Neuronal stem cell (in vitro differentiated cells): ENCODE measurements around the gene HOXA2.

Experiments
- DNase-seq: peaks from one replicate; pipeline ENCODE4 v3.0.0-alpha.2; 2013; ENCODE audit warnings: low spot score
- H2AFZ ChIP-seq: one replicate; pipeline ENCODE4 v1.6.1; 2013; ENCODE audit warnings: mild to moderate bottlenecking, low read length, inconsistent platforms
- H2AK5ac ChIP-seq: 2 replicates; pipeline ENCODE4 v1.6.1; 2013; ENCODE audit warnings: low read depth, mild to moderate bottlenecking, inconsistent platforms, low read length, moderate library complexity, mixed read lengths
- H2BK120ac ChIP-seq: 2 replicates; pipeline ENCODE4 v1.6.1; 2013; ENCODE audit warnings: low read depth, mild to moderate bottlenecking, inconsistent platforms, low read length, moderate library complexity, mixed read lengths
- H2BK12ac ChIP-seq: one replicate; pipeline ENCODE4 v1.6.1; 2013; ENCODE audit warnings: low read length, inconsistent platforms
- H2BK15ac ChIP-seq: 2 replicates; pipeline ENCODE4 v1.6.1; 2013; ENCODE audit warnings: mild to moderate bottlenecking, low read length, inconsistent platforms, mixed read lengths
- H2BK5ac ChIP-seq: one replicate; pipeline ENCODE4 v1.6.1; 2013; ENCODE audit warnings: inconsistent platforms, mild to moderate bottlenecking, low read length, moderate library complexity
- H3K14ac ChIP-seq: one replicate; pipeline ENCODE4 v1.6.1; 2013; ENCODE audit warnings: low read length, inconsistent platforms
- H3K18ac ChIP-seq: 2 replicates; pipeline ENCODE4 v1.6.1; 2013; ENCODE audit warnings: low read length, inconsistent platforms
- H3K23ac ChIP-seq: 2 replicates; pipeline ENCODE4 v1.6.1; 2013; ENCODE audit warnings: low read depth, mild to moderate bottlenecking, mixed read lengths, low read length, inconsistent platforms; ENCODE audit not compliant: poor library complexity
- H3K27ac ChIP-seq: replicated peaks from 3 replicates; pipeline ENCODE4 v1.5.1; 2013; ENCODE audit warnings: low read length, inconsistent platforms
- H3K27me3 ChIP-seq, 3 experiments: 2 replicates each; pipeline ENCODE4 v1.6.1; 2013; ENCODE audit warnings: low read length in 3 of 3, mild to moderate bottlenecking in 2 of 3, inconsistent platforms in 1 of 3, low read depth in 1 of 3, mixed read lengths in 1 of 3, moderate library complexity in 1 of 3; ENCODE audit not compliant: control insufficient read depth in 3 of 3, insufficient read depth in 3 of 3
- H3K36me3 ChIP-seq, 2 donors: replicated peaks in 1 of 2; 2 replicates each; pipeline ENCODE4 v1.6.1; 2013; ENCODE audit warnings: low read length in 2 of 2; ENCODE audit not compliant: control insufficient read depth in 2 of 2, insufficient read depth in 2 of 2
- H3K4ac ChIP-seq: 2 replicates; pipeline ENCODE4 v1.6.1; 2013; ENCODE audit warnings: inconsistent platforms, mild to moderate bottlenecking, low read length, moderate library complexity
- H3K4me1 ChIP-seq, 2 donors: 1 replicate in 1 of 2; 2 replicates in 1 of 2; pipeline ENCODE4 v1.6.1; 2013; ENCODE audit warnings: low read length in 2 of 2, low read depth in 1 of 2; ENCODE audit not compliant: control insufficient read depth in 2 of 2, insufficient read depth in 1 of 2
- H3K4me2 ChIP-seq: one replicate; pipeline ENCODE4 v1.6.1; 2013; ENCODE audit warnings: mild to moderate bottlenecking, low read length, inconsistent platforms; ENCODE audit not compliant: insufficient read depth, poor library complexity, severe bottlenecking
- H3K4me3 ChIP-seq, 2 donors: 2 replicates each; pipeline ENCODE4 v1.5.1; 2013; ENCODE audit warnings: low read length in 2 of 2, mild to moderate bottlenecking in 2 of 2, inconsistent platforms in 1 of 2, moderate library complexity in 1 of 2
- H3K79me1 ChIP-seq: one replicate; pipeline ENCODE4 v1.6.1; 2013; ENCODE audit warnings: low read depth, mild to moderate bottlenecking, inconsistent platforms, low read length, moderate library complexity
- H3K9ac ChIP-seq: one replicate; pipeline ENCODE4 v1.6.1; 2013; ENCODE audit warnings: mild to moderate bottlenecking, low read depth, low read length, inconsistent platforms; ENCODE audit not compliant: poor library complexity
- H3K9me3 ChIP-seq, 2 donors: replicated peaks in 1 of 2; 2 replicates each; pipeline versions ENCODE3 to v1.6.1; 2013; ENCODE audit warnings: low read length in 2 of 2, mild to moderate bottlenecking in 2 of 2, inconsistent platforms in 1 of 2, low read depth in 1 of 2, mixed read lengths in 1 of 2, moderate library complexity in 1 of 2; ENCODE audit not compliant: control insufficient read depth in 2 of 2, insufficient read depth in 1 of 2
- H4K8ac ChIP-seq: one replicate; pipeline ENCODE4 v1.6.1; 2013; ENCODE audit warnings: low read depth, mild to moderate bottlenecking, inconsistent platforms, low read length, moderate library complexity
- H4K91ac ChIP-seq: one replicate; pipeline ENCODE4 v1.6.1; 2013; ENCODE audit warnings: low read length, low read depth, mild to moderate bottlenecking, inconsistent platforms; ENCODE audit not compliant: poor library complexity
- WGBS, 2 donors: extraction: QIAGEN DNeasy Blood & Tissue Kit; methylation state at CpG; one replicate each; pipeline ENCODE4 v1.1.7; 2013; ENCODE audit warnings: missing lambda C conversion rate in 2 of 2, mixed read lengths in 1 of 2; ENCODE audit not compliant: insufficient read length in 2 of 2, insufficient replicate concordance in 1 of 2; ENCODE audit errors: extremely low coverage in 2 of 2; 5-methylcytosine and 5-hydroxymethylcytosine counted together

HOXA2 gene

GRCh38 chr7:27096768-27097514 lies 5.5 kb downstream of the HOXA2 start:
- Histone ChIP-seq H4K8ac (no peak overlapping the region), H2AFZ (peak overlapping the region; percentile 90), H3K79me1 (no peaks in the 10 kb centered on the region), H3K9me3 (peaks cover 0 to 3% of the 10 kb centered on the region in 2 donors), H2AK5ac (no peak overlapping the region), H3K36me3 (no peaks in the 10 kb centered on the region), H3K4ac (no peak overlapping the region), H3K4me1 (peaks cover 0 to 1% of the 10 kb centered on the region in 2 donors), H2BK120ac (no peak overlapping the region), H3K27ac (no peak overlapping the region), H4K91ac (no peak overlapping the region), H3K4me2 (peak overlapping the region; percentile 82), H3K14ac (no peak overlapping the region), H3K27me3 (peaks cover 53 to 100% (median 93%) of the 10 kb centered on the region in 3 experiments), H3K9ac (no peak overlapping the region), H2BK12ac (no peak overlapping the region), H2BK5ac (no peak overlapping the region), H3K4me3 (peak overlapping the region in 1 of 2 donors; percentile 30), H2BK15ac (no peak overlapping the region), H3K23ac (no peak overlapping the region), H3K18ac (no peak overlapping the region)
- no CpG with 5 or more reads among the region's 41 CpGs for WGBS, 2 donors
- peak; percentile 8 for DNase-seq

GRCh38 chr7:27095897-27096767 lies 6.4 kb downstream of the HOXA2 start, which contains the start of gene HOXA1:
Gene HOXA1 (minus strand): TSS chr7:27096000. CDS start chr7:27095912, 88 bp downstream.
- peak; percentile 48 for DNase-seq
- H2BK120ac ChIP-seq, result no peak within 1 kb of the TSS
- H2AK5ac ChIP-seq, result no peak within 1 kb of the TSS
- peaks cover 46 to 100% (median 93%) of the 10 kb centered on the region in 3 experiments for H3K27me3 ChIP-seq
- H3K18ac ChIP-seq, result no peak within 1 kb of the TSS
- H3K4me2 ChIP-seq, result peak within 1 kb of the TSS; percentile 82
- H3K4me3 ChIP-seq, result peak within 1 kb of the TSS; percentile 30 to 70
- no peak within 1 kb of the TSS for H4K8ac ChIP-seq
- no peaks in the 10 kb centered on the region for H3K79me1 ChIP-seq
- H3K23ac ChIP-seq, result no peak within 1 kb of the TSS
- H2BK5ac ChIP-seq, result no peak within 1 kb of the TSS
- no peak within 1 kb of the TSS for H2BK15ac ChIP-seq
- H4K91ac ChIP-seq, result no peak within 1 kb of the TSS
- no peak within 1 kb of the TSS for H3K27ac ChIP-seq
- H3K9ac ChIP-seq, result no peak within 1 kb of the TSS
- WGBS, 2 donors, result no CpG with 5 or more reads among the region's 68 CpGs
- peaks cover 0 to 3% of the 10 kb centered on the region in 2 donors for H3K9me3 ChIP-seq
- H2BK12ac ChIP-seq, result no peak within 1 kb of the TSS
- H2AFZ ChIP-seq, result peak within 1 kb of the TSS; percentile 90
- no peak within 1 kb of the TSS for H3K4ac ChIP-seq
- H3K14ac ChIP-seq, result no peak within 1 kb of the TSS
- peaks cover 0 to 1% of the 10 kb centered on the region in 2 donors for H3K4me1 ChIP-seq
- no peaks in the 10 kb centered on the region for H3K36me3 ChIP-seq

- Histone ChIP-seq H2BK12ac (no peak overlapping the region), H2AFZ (peak overlapping the region; percentile 90), H3K18ac (no peak overlapping the region), H3K9ac (no peak overlapping the region), H3K27ac (no peak overlapping the region), H3K79me1 (no peaks in the 10 kb centered on the region), H3K4me3 (no peak overlapping the region), H3K9me3 (peaks cover 0 to 3% of the 10 kb centered on the region in 2 donors), H4K91ac (no peak overlapping the region), H4K8ac (no peak overlapping the region), H3K4me2 (no peak overlapping the region), H2BK120ac (no peak overlapping the region), H3K36me3 (no peaks in the 10 kb centered on the region), H3K4ac (no peak overlapping the region), H3K14ac (no peak overlapping the region), H3K27me3 (peaks cover 41 to 99% (median 94%) of the 10 kb centered on the region in 3 experiments), H2BK15ac (no peak overlapping the region), H3K23ac (no peak overlapping the region), H3K4me1 (no peaks in the 10 kb centered on the region), H2BK5ac (no peak overlapping the region), H2AK5ac (no peak overlapping the region)
- peak; percentile 14 for DNase-seq
- no CpG with 5 or more reads among the region's 33 CpGs for WGBS, 2 donors
These were observed 7.2 kb downstream of the HOXA2 start for GRCh38 chr7:27095050-27095896.
